ENCODE measurements around the gene HOXB6. TPM values are rescaled to one million over a fixed set of nuclear protein-coding genes. Genes with fewer than 3 reads are reported as not detected.

Gene HOXB6
- total RNA-seq, 1 donor from 2014 or later: 11.5 TPM

- Mint-ChIP-seq H3K36me3 (ENCODE audit: low read depth) (no peaks in the 10 kb centered on the region), H3K4me3 (peak overlapping the region; percentile 90), H3K9me3 (no peaks in the 10 kb centered on the region), H3K4me1 (peaks cover 25% of the 10 kb centered on the region), H3K27ac (ENCODE audit: unreplicated experiment) (peak overlapping the region; percentile 83), H3K27me3 (ENCODE audit: low read depth) (peaks cover 49% of the 10 kb centered on the region)
- no peak for DNase-seq (ENCODE audit: low read depth, low spot score)
- no peak for TF ChIP-seq CTCF (conservative IDR thresholded peaks at IDR 0.05)
These were observed 28.1 kb downstream of the HOXB6 start for GRCh38 chr17:48576479-48577309.

DNA sequence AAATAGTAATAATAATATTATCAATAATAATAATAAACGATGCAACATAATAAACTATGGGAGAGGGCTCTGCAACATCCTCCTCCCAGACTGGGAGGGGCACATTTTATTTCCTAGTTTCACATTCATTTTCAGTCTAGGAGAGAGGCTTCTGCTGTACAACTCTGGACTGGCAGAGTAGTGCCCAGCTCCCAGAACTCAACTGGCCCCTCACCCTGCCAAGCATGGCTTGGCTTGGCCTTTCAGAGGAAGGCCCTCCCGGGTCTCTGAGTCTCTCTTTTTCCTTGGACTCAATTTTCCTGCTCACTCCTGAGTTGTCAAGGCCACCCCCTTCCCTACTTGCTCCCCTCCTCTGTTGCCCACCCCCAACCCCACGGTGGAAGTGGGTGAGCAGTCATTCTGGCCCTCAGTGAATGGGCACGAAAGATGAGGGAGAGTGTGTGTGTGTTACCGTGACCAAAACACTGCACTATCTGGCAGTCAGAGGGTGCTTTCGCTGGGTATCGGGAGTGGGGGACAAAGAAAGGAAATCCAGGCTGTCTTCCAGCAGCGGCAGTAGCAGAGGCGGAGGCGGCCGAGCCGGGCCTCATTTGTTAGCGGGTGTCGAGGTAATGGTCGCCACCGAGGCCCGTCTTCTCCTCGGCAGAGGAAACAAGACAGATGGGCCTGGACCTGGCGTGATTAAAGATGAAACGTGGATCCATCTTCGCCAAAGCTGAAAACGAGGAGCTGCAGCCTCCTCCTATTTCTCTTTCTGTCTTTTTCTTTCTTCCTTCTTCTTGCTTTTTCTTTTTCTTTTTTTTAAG is 28.9 kb downstream of the HOXB6 start:
- DNase-seq (ENCODE audit: low read depth, low spot score): no peak
- no peak for TF ChIP-seq CTCF (conservative IDR thresholded peaks at IDR 0.05)
- Mint-ChIP-seq H3K27me3 (ENCODE audit: low read depth) (peaks cover 41% of the 10 kb centered on the region), H3K36me3 (ENCODE audit: low read depth) (no peaks in the 10 kb centered on the region), H3K4me3 (peak overlapping the region; percentile 64), H3K27ac (ENCODE audit: unreplicated experiment) (peak overlapping the region; percentile 83), H3K9me3 (no peaks in the 10 kb centered on the region), H3K4me1 (peaks cover 22% of the 10 kb centered on the region)

- Mint-ChIP-seq H3K27ac (ENCODE audit: unreplicated experiment) (no peak overlapping the region), H3K9me3 (no peaks in the 10 kb centered on the region), H3K4me1 (peaks cover 20% of the 10 kb centered on the region), H3K36me3 (ENCODE audit: low read depth) (no peaks in the 10 kb centered on the region), H3K27me3 (ENCODE audit: low read depth) (peaks cover 33% of the 10 kb centered on the region), H3K4me3 (peak overlapping the region; percentile 35)
- no peak for DNase-seq (ENCODE audit: low read depth, low spot score)
- TF ChIP-seq CTCF (conservative IDR thresholded peaks at IDR 0.05): no peak
These were observed 29.7 kb downstream of the HOXB6 start for GRCh38 chr17:48575066-48575582.

GRCh38 chr17:48574505-48575065 is 30.2 kb downstream of the HOXB6 start:
- no peaks in the 10 kb centered on the region for H3K36me3 Mint-ChIP-seq (ENCODE audit: low read depth)
- no peak overlapping the region for H3K27ac Mint-ChIP-seq (ENCODE audit: unreplicated experiment)
- peaks cover 28% of the 10 kb centered on the region for H3K27me3 Mint-ChIP-seq (ENCODE audit: low read depth)
- TF ChIP-seq CTCF (conservative IDR thresholded peaks at IDR 0.05): no peak
- peak overlapping the region; percentile 82 for H3K4me3 Mint-ChIP-seq
- DNase-seq (ENCODE audit: low read depth, low spot score): no peak
- H3K9me3 Mint-ChIP-seq: no peaks in the 10 kb centered on the region
- peaks cover 16% of the 10 kb centered on the region for H3K4me1 Mint-ChIP-seq

- Mint-ChIP-seq H3K9me3 (no peaks in the 10 kb centered on the region), H3K4me1 (peaks cover 14% of the 10 kb centered on the region), H3K4me3 (peak overlapping the region; percentile 82), H3K27ac (ENCODE audit: unreplicated experiment) (no peak overlapping the region), H3K36me3 (ENCODE audit: low read depth) (no peaks in the 10 kb centered on the region), H3K27me3 (ENCODE audit: low read depth) (peaks cover 4% of the 10 kb centered on the region)
- no peak for DNase-seq (ENCODE audit: low read depth, low spot score)
- no peak for TF ChIP-seq CTCF (conservative IDR thresholded peaks at IDR 0.05)
These were observed 32.9 kb downstream of the HOXB6 start for GRCh38 chr17:48571826-48572417.
